H7 (cell line): ENCODE results near the gene DAP. TPM values are rescaled to one million over a fixed set of nuclear protein-coding genes. Genes with fewer than 3 reads are reported as not detected.
"Not testable (repeated sequence)": the region's sequence is repeated elsewhere in the genome, so short reads cannot be mapped to it uniquely, and the experiment has no call there.

Experiments used
- DNase-seq: peaks from one replicate; pipeline ENCODE4 v3.0.0; 2012
- H3K27me3 ChIP-seq: 2 replicates; pipeline ENCODE4 v1.6.0; 2011; ENCODE audit warnings: mild to moderate bottlenecking, low read length; ENCODE audit not compliant: control insufficient read depth, insufficient read depth
- H3K36me3 ChIP-seq: replicated peaks from 2 replicates; pipeline ENCODE4 v1.5.1; 2011; ENCODE audit warnings: low read length; ENCODE audit not compliant: control insufficient read depth, insufficient read depth
- H3K4me3 ChIP-seq: 2 replicates; pipeline ENCODE4 v1.5.1; 2011; ENCODE audit warnings: low read depth, mild to moderate bottlenecking, control low read depth, low read length, moderate library complexity; ENCODE audit not compliant: insufficient read depth
- total RNA-seq: library from RNA; depleted of rRNA; stranded (reverse); fragments of >200 nt; shearing (Covaris generic); gene quantifications from 2 replicates; pipeline ENCODE4 v1.2.3, GENCODE V29; 2014; rRNA removed

DAP gene
- total RNA-seq, 1 experiment from 2014 or later = 10.5 TPM

DNA sequence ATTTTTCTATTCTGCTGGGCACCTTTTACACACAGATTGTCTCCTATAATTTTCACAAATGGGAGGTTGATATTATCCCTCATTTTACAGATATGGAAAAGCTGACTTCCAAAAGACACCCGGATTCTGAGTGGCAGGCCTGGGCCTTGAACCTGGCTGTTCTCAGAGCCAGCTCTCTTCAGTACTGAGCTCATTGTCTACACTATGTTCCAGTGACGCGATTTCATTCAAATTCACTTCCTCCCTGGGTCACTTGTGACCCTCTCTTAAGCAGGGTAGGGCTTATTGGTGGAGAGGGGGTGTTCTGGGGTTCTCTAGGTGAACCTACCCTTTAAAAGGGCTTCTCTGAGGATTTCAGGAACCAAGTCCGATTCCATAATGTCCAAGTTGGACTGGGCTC lies 127.0 kb downstream of the DAP start:
- DNase-seq = no peak
- no peaks in the 10 kb centered on the region for H3K36me3 ChIP-seq
- H3K4me3 ChIP-seq = no peak overlapping the region
- no peaks in the 10 kb centered on the region for H3K27me3 ChIP-seq

DNA sequence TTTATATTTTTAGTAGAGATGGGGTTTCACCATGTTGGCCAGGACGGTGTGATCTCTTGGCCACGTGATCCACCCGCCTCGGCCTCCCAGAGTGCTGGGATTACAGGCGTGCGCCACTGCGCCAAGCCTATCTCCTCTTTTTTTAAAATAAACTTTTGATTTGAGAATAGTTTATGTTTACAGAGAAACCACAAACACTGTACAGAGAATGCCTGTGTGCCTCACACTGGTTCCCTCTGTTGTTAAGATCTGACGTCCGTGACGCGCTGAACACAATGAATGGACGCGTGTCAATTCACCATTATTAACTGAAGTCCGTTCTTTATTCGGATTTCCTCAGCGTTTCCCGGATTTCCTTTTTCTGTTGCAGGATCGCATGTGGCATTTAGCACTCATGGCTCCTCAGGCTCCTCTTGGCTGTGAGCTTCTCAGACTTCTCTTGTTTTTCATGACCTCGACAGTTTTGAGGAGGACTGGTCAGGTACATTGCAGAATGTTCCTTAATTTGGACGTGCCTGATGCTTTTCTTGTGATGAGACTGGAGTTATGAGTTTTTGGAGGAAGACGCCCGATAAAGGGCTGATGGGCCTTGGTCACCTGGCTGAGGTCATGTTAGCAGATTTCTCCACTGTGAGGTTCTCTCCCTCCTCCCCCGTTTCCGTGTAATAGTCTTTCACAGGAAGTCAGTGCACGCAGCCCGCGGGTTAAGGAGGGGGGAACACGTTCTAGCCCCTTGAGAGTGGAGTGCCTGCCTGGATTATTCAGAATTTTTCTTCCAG lies 127.6 kb downstream of the DAP start:
- Histone ChIP-seq H3K4me3 (no peak overlapping the region), H3K27me3 (no peaks in the 10 kb centered on the region), H3K36me3 (no peaks in the 10 kb centered on the region)
- no peak for DNase-seq

DNA sequence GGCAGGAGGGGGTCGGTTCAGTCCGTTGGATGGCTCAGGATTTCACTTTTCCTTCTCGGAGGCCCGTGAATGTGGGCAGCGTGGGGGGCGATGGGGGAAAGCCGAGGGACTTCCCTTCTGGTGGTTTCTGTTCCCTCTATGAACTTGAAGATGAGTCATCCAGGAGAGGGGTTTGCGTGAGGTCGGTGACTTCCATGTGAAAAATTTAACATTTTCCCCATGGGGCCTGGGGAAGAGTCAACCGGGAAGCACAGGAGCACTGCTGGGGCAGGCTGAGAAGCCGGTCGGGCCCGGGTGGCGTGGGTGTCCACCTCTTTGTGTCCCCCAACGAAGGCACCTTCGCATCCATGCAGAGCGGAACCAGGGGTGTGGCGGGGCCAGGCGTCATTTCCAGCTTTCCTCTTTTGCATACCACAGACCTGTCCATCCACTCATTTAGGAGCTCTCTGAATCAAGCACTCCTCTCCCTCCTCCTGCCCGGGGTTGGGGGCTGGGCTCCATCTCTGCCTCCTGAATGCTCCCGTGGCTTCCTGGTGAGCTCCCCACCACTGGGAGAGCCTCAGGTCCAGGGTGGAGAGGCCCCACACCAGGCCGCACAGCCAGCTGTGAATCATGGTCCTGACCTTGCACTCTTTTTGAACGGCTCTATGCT lies 128.8 kb downstream of the DAP start:
- no peaks in the 10 kb centered on the region for H3K27me3 ChIP-seq
- no peak overlapping the region for H3K4me3 ChIP-seq
- peak; percentile 68 for DNase-seq
- no peaks in the 10 kb centered on the region for H3K36me3 ChIP-seq

DNA sequence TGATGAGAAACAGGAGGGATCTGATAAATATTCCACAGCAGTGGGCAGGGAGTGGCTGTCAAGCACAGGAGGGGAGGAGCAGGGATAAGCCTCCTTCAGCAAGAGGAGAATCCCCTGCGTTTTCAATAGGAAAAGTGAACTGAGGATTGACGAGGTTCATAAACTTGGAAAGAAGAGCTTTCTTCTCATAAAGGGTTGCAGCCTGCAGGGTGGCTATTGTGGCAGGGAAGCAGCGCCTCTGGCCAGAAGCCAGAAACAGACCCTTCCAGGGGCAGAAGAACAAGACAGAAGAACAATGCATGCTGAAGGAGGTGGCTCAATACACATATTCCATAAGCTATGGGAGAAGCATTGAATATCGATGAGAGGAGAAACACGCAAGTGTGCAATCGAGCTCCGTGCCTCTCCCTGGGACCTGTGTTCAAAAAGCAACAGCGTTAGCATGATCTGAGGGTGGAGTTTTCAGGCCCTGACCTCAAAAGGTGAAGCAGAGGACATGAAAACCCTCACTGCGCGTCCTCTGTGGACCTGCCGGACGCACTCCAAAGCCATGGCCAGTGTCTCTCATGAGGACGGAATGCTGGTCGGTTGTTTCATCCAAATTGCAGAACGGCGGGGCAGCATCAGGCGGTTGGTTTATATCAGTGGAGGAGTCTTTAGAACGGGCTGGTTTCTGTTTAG lies 129.6 kb downstream of the DAP start:
- peak; percentile 27 for DNase-seq
- Histone ChIP-seq H3K27me3 (no peaks in the 10 kb centered on the region), H3K4me3 (no peak overlapping the region), H3K36me3 (no peaks in the 10 kb centered on the region)

DNA sequence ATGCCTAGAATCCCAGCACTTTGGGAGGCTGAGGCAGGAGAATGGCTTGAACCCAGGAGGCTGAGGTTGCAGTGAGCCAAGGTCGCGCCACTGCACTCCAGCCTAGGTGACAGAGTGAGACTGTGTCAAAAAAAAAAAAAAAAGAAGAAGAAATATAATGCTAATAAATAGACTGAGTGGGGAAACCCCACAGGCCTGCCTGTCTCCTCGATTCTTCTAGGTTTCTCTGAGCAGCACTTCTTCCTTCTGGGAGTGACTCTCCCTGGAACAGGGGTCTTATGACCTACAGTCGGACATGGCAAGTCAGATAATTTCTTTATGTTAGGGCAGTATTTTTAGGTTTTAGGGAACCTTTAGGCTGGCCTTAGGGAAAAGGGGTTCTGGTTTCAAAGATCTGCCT lies 130.3 kb downstream of the DAP start:
- not testable (repeated sequence) for H3K27me3 ChIP-seq, DNase-seq, H3K36me3 ChIP-seq, H3K4me3 ChIP-seq

DNA sequence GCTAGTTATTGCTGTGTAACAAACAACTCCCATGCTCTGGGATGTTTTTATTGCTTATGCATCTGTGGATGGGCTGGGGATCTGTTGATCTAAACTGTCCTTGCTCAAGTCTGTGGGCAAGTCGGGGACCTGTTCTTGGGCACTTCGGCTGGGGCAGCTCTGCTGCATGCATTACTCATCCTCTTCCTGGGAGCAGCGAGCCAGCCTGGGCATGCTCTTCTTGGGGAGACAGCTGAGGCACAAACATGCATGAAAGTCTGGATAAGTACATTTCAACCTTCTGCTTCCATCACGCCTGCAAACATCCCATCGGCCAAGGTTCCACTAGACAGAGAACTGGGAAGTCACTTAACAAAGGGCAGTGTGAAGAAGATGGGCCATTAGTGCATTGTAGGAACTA lies 130.9 kb downstream of the DAP start:
- no peak overlapping the region for H3K4me3 ChIP-seq

DNA sequence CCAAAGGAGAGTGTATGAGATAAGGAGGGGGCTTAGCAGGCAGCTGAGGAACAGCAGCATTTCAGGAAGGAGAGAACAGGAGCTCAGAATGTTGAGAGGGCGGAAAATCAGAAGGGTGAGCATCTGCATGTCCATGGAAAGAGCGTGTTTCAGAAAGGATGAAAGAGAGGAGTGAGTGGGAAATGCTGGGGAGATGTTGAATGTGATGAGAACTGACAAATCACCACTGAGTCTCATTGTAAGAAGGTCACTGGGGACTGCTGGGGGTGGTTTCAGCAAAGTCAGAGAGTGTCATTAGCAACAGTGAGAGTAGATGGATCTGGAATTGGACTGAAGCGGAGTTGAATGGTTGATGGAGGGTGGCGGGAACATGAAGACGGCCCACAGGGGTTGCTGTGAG lies 131.4 kb downstream of the DAP start:
- H3K27me3 ChIP-seq = no peaks in the 10 kb centered on the region
- no peak overlapping the region for H3K4me3 ChIP-seq
- no peak for DNase-seq
- H3K36me3 ChIP-seq = no peaks in the 10 kb centered on the region

More for the DNA sequence above, 130.9 kb downstream of the DAP start:
- Histone ChIP-seq H3K36me3 (no peaks in the 10 kb centered on the region), H3K27me3 (no peaks in the 10 kb centered on the region)
- DNase-seq = no peak

Other genes with a start within 250 kb of the DAP start
- 1.1 and 1.6 TPM in 2 replicates for gene ANKRD33B, start 197.2 kb downstream of the DAP start, total RNA-seq